Progenitor cell of endocrine pancreas (in vitro differentiated cells): Measurements from ENCODE around the gene RBM4B. TPM values are rescaled to one million over a fixed set of nuclear protein-coding genes. Genes with fewer than 3 reads are reported as not detected.
"Not testable (repeated sequence)": the region's sequence is repeated elsewhere in the genome, so short reads cannot be mapped to it uniquely, and the experiment has no call there.

Source experiments
- DNase-seq: peaks from one replicate; pipeline ENCODE4 v3.0.0; 2021; ENCODE audit warnings: low spot score; ENCODE audit not compliant: unreplicated experiment
- H3K27ac Mint-ChIP-seq: 2 replicates; pipeline ENCODE4 v1.8.0; 2021; ENCODE audit warnings: mild to moderate bottlenecking, moderate library complexity, mixed read lengths
- H3K27me3 Mint-ChIP-seq: 2 replicates; pipeline ENCODE4 v1.8.0; 2021; ENCODE audit warnings: mixed read lengths
- H3K36me3 Mint-ChIP-seq: 2 replicates; pipeline ENCODE4 v1.8.0; 2022; ENCODE audit warnings: mixed read lengths; ENCODE audit not compliant: insufficient read depth
- H3K4me1 Mint-ChIP-seq: 2 replicates; pipeline ENCODE4 v1.8.0; 2021; ENCODE audit warnings: low read depth, mixed read lengths
- H3K4me3 Mint-ChIP-seq: 2 replicates; pipeline ENCODE4 v1.8.0; 2021; ENCODE audit warnings: low read depth, mild to moderate bottlenecking, moderate library complexity, mixed read lengths
- H3K9me3 Mint-ChIP-seq: 2 replicates; pipeline ENCODE4 v1.8.0; 2021; ENCODE audit warnings: low read depth, mixed read lengths
- total RNA-seq: library from RNA; stranded (reverse); gene quantifications from 2 replicates; pipeline ENCODE4 v1.2.1, GENCODE V29; 2021
- TF ChIP-seq, protein P1 (sequence below): fragments of 200-600 bp; sonication (generic); IDR thresholded peaks from one replicate; pipeline ENCODE4 v1.5.0; 2021; ENCODE audit warnings: antibody characterized with exemption, mild to moderate bottlenecking; ENCODE audit not compliant: unreplicated experiment

The RBM4B gene
- total RNA-seq, 1 donor from 2014 or later = 71.0 TPM

DNA sequence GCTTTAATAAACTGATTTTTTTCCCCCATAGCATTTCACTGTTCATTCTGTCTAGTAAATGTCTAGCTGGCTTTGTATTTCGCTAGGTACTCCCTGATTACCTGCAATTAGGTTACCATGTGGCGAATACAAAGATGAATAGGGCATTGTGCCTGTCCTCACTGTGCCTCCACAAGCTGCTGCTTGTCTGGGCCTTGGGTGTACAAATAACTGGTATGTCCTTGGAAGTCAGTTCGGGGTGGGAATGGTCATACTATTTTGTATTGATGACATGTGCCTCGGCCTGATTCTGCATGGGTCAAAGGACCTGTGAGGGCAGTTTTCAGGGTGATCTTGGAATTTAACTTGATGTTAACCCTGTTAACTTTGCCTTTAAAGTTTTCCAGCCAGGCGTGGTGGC, 27.8 kb downstream of the RBM4B start:
- TF ChIP-seq, protein P1, sequence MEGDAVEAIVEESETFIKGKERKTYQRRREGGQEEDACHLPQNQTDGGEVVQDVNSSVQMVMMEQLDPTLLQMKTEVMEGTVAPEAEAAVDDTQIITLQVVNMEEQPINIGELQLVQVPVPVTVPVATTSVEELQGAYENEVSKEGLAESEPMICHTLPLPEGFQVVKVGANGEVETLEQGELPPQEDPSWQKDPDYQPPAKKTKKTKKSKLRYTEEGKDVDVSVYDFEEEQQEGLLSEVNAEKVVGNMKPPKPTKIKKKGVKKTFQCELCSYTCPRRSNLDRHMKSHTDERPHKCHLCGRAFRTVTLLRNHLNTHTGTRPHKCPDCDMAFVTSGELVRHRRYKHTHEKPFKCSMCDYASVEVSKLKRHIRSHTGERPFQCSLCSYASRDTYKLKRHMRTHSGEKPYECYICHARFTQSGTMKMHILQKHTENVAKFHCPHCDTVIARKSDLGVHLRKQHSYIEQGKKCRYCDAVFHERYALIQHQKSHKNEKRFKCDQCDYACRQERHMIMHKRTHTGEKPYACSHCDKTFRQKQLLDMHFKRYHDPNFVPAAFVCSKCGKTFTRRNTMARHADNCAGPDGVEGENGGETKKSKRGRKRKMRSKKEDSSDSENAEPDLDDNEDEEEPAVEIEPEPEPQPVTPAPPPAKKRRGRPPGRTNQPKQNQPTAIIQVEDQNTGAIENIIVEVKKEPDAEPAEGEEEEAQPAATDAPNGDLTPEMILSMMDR = no peak

DNA sequence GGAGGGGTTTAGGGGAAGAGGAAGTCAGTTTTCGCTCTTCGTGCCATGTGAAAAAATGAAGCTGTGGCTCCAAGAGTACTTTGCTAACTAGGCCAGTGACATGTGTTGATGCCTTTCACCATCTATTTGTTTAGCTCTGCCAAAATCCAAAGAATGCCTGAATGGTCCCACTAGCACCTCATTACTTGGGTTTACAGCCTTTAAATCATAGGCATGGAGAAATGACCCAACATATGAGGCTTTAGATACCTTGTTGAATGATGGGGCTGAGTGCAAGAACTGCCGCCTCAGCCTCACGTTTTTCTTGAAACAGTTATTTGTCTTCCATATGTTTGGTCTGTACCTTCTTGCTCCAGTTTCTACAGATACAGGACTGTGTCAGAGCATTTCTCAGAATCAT, 30.9 kb downstream of the RBM4B start:
- peaks cover 55% of the 10 kb centered on the region for H3K36me3 Mint-ChIP-seq
- DNase-seq = no peak
- TF ChIP-seq, protein P1 = no peak
- H3K4me1 Mint-ChIP-seq = peaks cover 41% of the 10 kb centered on the region
- no peaks in the 10 kb centered on the region for H3K27me3 Mint-ChIP-seq
- H3K9me3 Mint-ChIP-seq = no peaks in the 10 kb centered on the region
- peak overlapping the region; percentile 41 for H3K27ac Mint-ChIP-seq
- H3K4me3 Mint-ChIP-seq = no peak overlapping the region

More for the DNA sequence above, 27.8 kb downstream of the RBM4B start:
- no peaks in the 10 kb centered on the region for H3K9me3 Mint-ChIP-seq
- peaks cover 14% of the 10 kb centered on the region for H3K4me1 Mint-ChIP-seq
- no peak for DNase-seq
- H3K27ac Mint-ChIP-seq = peak overlapping the region; percentile 52
- no peaks in the 10 kb centered on the region for H3K27me3 Mint-ChIP-seq
- peaks cover 47% of the 10 kb centered on the region for H3K36me3 Mint-ChIP-seq
- no peak overlapping the region for H3K4me3 Mint-ChIP-seq

DNA sequence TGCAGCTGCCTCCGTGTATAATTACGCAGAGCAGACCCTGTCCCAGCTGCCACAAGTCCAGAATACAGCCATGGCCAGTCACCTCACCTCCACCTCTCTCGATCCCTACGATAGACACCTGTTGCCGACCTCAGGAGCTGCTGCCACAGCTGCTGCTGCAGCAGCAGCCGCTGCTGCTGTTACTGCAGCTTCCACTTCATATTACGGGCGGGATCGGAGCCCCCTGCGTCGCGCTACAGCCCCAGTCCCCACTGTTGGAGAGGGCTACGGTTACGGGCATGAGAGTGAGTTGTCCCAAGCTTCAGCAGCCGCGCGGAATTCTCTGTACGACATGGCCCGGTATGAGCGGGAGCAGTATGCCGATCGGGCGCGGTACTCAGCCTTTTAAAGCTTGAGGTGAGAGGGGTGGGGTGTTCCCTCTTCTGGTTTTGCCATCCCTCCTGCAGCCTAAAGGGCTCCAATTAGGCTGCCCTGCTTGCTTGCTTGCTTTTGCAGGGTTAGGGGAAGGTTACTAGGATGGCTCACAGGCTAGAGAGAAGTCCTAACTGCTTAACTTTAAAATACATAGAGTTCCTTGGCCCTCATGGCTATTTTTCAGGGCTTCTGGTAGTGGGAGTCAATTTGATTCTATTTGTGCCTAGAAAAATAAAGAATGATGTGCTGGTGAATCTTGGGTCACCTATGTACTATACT, 33.8 kb downstream of the RBM4B start:
- peak overlapping the region; percentile 97 for H3K4me3 Mint-ChIP-seq
- peaks cover 59% of the 10 kb centered on the region for H3K36me3 Mint-ChIP-seq
- TF ChIP-seq, protein P1 = no peak
- H3K27me3 Mint-ChIP-seq = no peaks in the 10 kb centered on the region
- DNase-seq = no peak
- H3K9me3 Mint-ChIP-seq = no peaks in the 10 kb centered on the region
- H3K4me1 Mint-ChIP-seq = peaks cover 65% of the 10 kb centered on the region
- peak overlapping the region; percentile 60 for H3K27ac Mint-ChIP-seq

DNA sequence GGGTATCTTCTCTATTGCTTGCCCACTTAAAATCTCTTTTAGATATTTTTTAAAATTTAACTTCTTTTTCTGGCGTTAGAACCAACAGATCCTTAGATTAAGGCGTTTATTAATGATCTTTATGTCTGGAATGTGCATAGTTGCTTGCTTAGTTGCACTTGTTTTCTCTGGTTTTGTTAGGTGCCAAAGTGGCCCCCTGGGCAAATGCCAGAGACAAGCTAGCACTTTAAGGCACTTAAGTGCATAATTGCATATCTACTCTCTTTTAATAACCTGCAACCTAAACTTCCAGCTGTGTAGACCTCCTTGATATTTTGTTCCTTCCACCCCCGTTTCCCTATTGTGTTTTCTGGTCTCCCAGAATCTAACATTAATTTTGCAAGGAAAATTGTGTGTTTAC, 35.9 kb downstream of the RBM4B start:
- Mint-ChIP-seq H3K36me3 (peaks cover 47% of the 10 kb centered on the region), H3K4me3 (peak overlapping the region; percentile 97), H3K27ac (peak overlapping the region; percentile 79), H3K9me3 (no peaks in the 10 kb centered on the region), H3K27me3 (no peaks in the 10 kb centered on the region), H3K4me1 (peaks cover 69% of the 10 kb centered on the region)
- TF ChIP-seq, protein P1 = no peak
- no peak for DNase-seq

DNA sequence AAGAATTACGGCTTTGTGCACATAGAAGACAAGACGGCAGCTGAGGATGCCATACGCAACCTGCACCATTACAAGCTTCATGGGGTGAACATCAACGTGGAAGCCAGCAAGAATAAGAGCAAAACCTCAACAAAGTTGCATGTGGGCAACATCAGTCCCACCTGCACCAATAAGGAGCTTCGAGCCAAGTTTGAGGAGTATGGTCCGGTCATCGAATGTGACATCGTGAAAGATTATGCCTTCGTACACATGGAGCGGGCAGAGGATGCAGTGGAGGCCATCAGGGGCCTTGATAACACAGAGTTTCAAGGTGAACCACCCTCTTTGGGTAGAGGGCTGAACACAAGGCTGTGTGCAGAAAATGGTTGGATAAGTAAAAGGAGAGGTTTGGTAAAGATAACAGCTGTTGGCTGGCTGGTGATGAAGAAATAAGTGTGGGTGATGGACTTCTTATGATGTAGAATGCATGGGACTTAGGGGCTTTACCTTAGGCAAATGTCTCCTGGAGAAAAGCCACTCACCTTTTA, 37.8 kb downstream of the RBM4B start:
- not testable (repeated sequence) for DNase-seq, H3K9me3 Mint-ChIP-seq, H3K27me3 Mint-ChIP-seq
- H3K36me3 Mint-ChIP-seq = peaks cover 31% of the 10 kb centered on the region
- peak overlapping the region; percentile 99 for H3K27ac Mint-ChIP-seq
- H3K4me1 Mint-ChIP-seq = peaks cover 59% of the 10 kb centered on the region
- H3K4me3 Mint-ChIP-seq = peak overlapping the region; percentile 97
